Vagina (tissue), 2 donors: Measurements from ENCODE around the gene PDE7B. TPM values are rescaled to one million over a fixed set of nuclear protein-coding genes. Genes with fewer than 3 reads are reported as not detected.

Source experiments
- DNase-seq, 2 donors: peaks; one replicate each; pipeline ENCODE4 v3.0.0-alpha.2; 2017; ENCODE audit errors: extremely low spot score in 2 of 2
- H3K27ac ChIP-seq: fragments of 200-600 bp; sonication (generic); one replicate; pipeline ENCODE4 v1.5.1; 2019
- H3K27me3 ChIP-seq: fragments of 200-600 bp; sonication (generic); one replicate; pipeline ENCODE4 v1.5.1; 2019
- H3K36me3 ChIP-seq, 2 donors: fragments of 200-600 bp; sonication (generic); one replicate each; pipeline ENCODE4 v1.5.1; 2017 to 2019
- H3K4me1 ChIP-seq: fragments of 200-600 bp; sonication (generic); one replicate; pipeline ENCODE4 v1.5.1; 2019
- H3K4me3 ChIP-seq, 2 donors: fragments of 200-600 bp; sonication (generic); 1 replicate in 1 of 2; 2 replicates in 1 of 2; pipeline ENCODE4 v1.5.1; 2016 to 2019
- H3K9me3 ChIP-seq: fragments of 200-600 bp; sonication (generic); one replicate; pipeline ENCODE4 v1.5.1; 2019
- POLR2A ChIP-seq, 2 donors: fragments of 450-650 bp; IDR thresholded peaks; one replicate each; pipeline ENCODE4 v1.6.1; 2017; ENCODE audit warnings: antibody characterized with exemption in 2 of 2, mild to moderate bottlenecking in 2 of 2, moderate library complexity in 2 of 2
- POLR2AphosphoS5 ChIP-seq, 2 donors: sonication (generic); formaldehyde crosslinking; IDR thresholded peaks; one replicate each; pipeline ENCODE4 v1.9.0; 2017; ENCODE audit warnings: antibody characterized with exemption in 2 of 2, mild to moderate bottlenecking in 2 of 2, low read depth in 1 of 2; ENCODE audit not compliant: insufficient read depth in 1 of 2
- intact Hi-C: fragments of 100-400 bp; cut with DNase I; formaldehyde crosslinking; loops from one replicate; pipeline ENCODE4 v1.15.1; 2023
- total RNA-seq: library from RNA; depleted of rRNA; stranded (reverse); fragments of >200 nt; gene quantifications from one replicate; pipeline ENCODE4 v1.2.3, GENCODE V29; 2016
- TF ChIP-seq, protein P1 (sequence below), 3 experiments: fragments of 450-650 bp in 2 of 3; fragments of 200-600 bp in 1 of 3; sonication (generic) in 1 of 3; IDR thresholded peaks; one replicate each; pipeline ENCODE4 v1.5.1; 2017 to 2019; ENCODE audit warnings: antibody characterized with exemption in 3 of 3, mild to moderate bottlenecking in 2 of 3, moderate library complexity in 2 of 3

Gene PDE7B
- total RNA-seq, 1 donor from 2014 or later = 6.9 TPM

DNA sequence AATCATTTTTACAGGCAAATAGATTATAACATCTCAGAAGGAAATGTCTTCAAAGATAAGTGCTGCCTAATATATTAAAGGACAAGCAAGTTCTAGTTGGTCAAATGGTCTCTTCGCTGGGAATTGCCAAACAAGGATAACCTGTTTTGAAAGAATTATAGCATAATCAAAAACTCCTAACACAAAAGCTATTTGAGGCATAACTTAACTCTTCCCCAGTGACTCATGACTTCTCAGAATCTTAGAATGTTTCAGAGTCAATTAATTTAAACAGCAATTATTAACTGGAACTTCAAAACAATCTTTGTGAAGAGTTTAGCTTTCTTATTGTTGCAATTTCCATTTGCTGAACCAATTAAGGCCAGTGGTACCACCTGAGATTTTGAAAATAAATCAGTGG is 272.0 kb downstream of the PDE7B start:
- Histone ChIP-seq H3K27me3 (no peaks in the 10 kb centered on the region), H3K36me3 (no peaks in the 10 kb centered on the region), H3K4me3 (no peak overlapping the region), H3K27ac (no peak overlapping the region), H3K4me1 (peaks cover 15% of the 10 kb centered on the region), H3K9me3 (no peaks in the 10 kb centered on the region)
- intact Hi-C loops = no loop called here
- DNase-seq = no peak
- TF ChIP-seq POLR2A (IDR thresholded peaks at IDR 0.05) (no peak), POLR2AphosphoS5 (IDR thresholded peaks at IDR 0.05; ENCODE audit: insufficient read depth in 1 of 2, low read depth in 1 of 2) (no peak)
- TF ChIP-seq, protein P1, sequence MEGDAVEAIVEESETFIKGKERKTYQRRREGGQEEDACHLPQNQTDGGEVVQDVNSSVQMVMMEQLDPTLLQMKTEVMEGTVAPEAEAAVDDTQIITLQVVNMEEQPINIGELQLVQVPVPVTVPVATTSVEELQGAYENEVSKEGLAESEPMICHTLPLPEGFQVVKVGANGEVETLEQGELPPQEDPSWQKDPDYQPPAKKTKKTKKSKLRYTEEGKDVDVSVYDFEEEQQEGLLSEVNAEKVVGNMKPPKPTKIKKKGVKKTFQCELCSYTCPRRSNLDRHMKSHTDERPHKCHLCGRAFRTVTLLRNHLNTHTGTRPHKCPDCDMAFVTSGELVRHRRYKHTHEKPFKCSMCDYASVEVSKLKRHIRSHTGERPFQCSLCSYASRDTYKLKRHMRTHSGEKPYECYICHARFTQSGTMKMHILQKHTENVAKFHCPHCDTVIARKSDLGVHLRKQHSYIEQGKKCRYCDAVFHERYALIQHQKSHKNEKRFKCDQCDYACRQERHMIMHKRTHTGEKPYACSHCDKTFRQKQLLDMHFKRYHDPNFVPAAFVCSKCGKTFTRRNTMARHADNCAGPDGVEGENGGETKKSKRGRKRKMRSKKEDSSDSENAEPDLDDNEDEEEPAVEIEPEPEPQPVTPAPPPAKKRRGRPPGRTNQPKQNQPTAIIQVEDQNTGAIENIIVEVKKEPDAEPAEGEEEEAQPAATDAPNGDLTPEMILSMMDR (IDR thresholded peaks at IDR 0.05) = no peak

DNA sequence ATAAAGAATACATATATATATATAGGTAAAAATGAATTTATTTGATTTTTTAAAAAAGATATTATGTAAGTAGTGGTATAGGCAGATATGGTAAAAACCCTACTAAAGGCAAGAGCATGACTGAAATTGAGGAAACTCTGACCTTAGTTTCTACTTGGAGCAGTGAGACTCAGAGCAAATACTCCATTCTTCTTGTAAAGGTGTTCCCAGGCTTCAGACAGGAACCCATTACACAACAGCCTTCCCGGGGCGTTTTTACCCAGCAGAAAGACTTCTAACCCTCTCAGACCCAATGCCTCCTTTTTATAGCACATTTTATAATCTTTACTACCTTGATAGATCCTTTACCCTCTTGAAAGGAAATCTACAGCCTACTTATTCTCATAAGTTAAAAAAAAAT is 274.1 kb downstream of the PDE7B start:
- TF ChIP-seq, protein P1 (IDR thresholded peaks at IDR 0.05) = no peak
- TF ChIP-seq POLR2A (IDR thresholded peaks at IDR 0.05) (no peak), POLR2AphosphoS5 (IDR thresholded peaks at IDR 0.05; ENCODE audit: insufficient read depth in 1 of 2, low read depth in 1 of 2) (no peak)
- Histone ChIP-seq H3K27me3 (no peaks in the 10 kb centered on the region), H3K9me3 (no peaks in the 10 kb centered on the region), H3K36me3 (no peaks in the 10 kb centered on the region), H3K27ac (no peak overlapping the region), H3K4me1 (peaks cover 16% of the 10 kb centered on the region), H3K4me3 (no peak overlapping the region)
- intact Hi-C loops = no loop called here
- DNase-seq = no peak

DNA sequence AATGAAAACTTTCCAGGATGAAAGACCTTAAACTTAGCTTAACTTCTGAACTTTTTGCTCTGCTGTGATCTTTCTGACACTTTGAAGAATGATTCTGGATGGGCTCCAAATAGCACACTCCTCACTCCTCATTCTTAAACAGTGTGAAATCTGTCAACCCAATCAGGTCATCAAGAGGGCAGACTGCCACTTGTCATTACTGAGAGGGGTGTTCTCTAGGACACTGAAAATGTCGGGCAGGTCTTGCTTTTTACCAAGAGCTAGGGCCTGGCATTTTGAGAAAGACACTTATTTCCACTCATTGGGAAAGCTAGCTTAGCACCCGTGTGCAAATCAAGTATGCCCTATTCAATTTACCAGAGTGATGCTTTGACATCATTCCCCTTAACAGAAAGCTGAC is 276.4 kb downstream of the PDE7B start:
- Histone ChIP-seq H3K4me1 (peaks cover 16% of the 10 kb centered on the region), H3K27me3 (no peaks in the 10 kb centered on the region), H3K9me3 (no peaks in the 10 kb centered on the region), H3K4me3 (no peak overlapping the region), H3K36me3 (no peaks in the 10 kb centered on the region), H3K27ac (no peak overlapping the region)
- no peak for TF ChIP-seq POLR2AphosphoS5 (IDR thresholded peaks at IDR 0.05; ENCODE audit: insufficient read depth in 1 of 2, low read depth in 1 of 2)
- no peak for TF ChIP-seq POLR2A (IDR thresholded peaks at IDR 0.05)
- TF ChIP-seq, protein P1 (IDR thresholded peaks at IDR 0.05) = no peak
- no peak for DNase-seq
- intact Hi-C loops = no loop called here

DNA sequence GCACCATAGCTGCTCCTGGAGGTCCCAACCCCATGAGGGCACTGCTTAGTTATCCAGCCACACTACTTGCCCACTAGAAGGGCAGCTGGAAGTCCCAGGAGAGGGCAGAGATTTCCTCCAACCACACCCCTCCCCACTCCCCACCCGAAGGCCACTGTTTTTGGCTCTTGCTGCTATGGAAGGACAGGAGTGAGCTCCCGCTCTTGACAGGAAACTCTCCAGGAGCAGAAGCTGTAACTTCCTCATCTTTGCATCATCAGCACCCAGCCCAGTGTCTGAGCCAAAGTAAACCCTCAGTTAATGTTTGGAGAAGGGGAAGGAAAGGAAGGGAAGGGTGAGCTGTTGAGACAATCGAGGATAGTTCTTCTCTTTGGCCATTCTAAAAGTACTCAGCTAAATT is 277.9 kb downstream of the PDE7B start:
- TF ChIP-seq, protein P1 (IDR thresholded peaks at IDR 0.05) = no peak
- TF ChIP-seq POLR2AphosphoS5 (IDR thresholded peaks at IDR 0.05; ENCODE audit: insufficient read depth in 1 of 2, low read depth in 1 of 2) (no peak), POLR2A (IDR thresholded peaks at IDR 0.05) (no peak)
- no peak overlapping the region for H3K4me3 ChIP-seq
- H3K27me3 ChIP-seq = no peaks in the 10 kb centered on the region
- H3K9me3 ChIP-seq = no peaks in the 10 kb centered on the region
- peaks cover 16% of the 10 kb centered on the region for H3K4me1 ChIP-seq
- H3K36me3 ChIP-seq = no peaks in the 10 kb centered on the region
- no peak overlapping the region for H3K27ac ChIP-seq
- no peak for DNase-seq
- intact Hi-C loops = no loop called here

DNA sequence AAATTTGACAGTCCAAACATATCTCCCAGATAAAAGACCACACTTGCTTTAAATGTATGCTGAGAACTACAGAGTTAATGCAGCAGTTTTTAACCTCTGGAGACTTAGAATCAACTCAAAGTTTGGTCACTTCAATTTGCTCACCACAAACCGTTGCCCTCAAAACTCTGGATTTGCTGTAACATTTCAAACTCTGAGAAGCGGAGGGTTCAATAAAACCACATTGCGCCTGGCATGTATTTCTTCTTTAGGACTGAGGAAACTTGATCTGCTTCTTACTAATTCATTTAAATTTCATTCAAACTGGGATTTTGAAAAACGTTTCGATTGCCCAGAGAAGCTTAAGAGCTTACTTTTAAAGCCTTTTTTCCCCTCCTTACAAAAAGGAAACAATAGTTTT is 282.8 kb downstream of the PDE7B start:
- H3K9me3 ChIP-seq = no peaks in the 10 kb centered on the region
- H3K4me3 ChIP-seq = no peak overlapping the region
- intact Hi-C loops = no loop called here
- H3K4me1 ChIP-seq = no peaks in the 10 kb centered on the region
- H3K27ac ChIP-seq = peak overlapping the region; percentile 15
- no peak for DNase-seq
- H3K27me3 ChIP-seq = no peaks in the 10 kb centered on the region
- H3K36me3 ChIP-seq = no peaks in the 10 kb centered on the region
- TF ChIP-seq, protein P1 (IDR thresholded peaks at IDR 0.05) = no peak
- TF ChIP-seq POLR2A (IDR thresholded peaks at IDR 0.05) = no peak
- TF ChIP-seq POLR2AphosphoS5 (IDR thresholded peaks at IDR 0.05; ENCODE audit: insufficient read depth in 1 of 2, low read depth in 1 of 2) = no peak
